ENCODE data around the gene CLP1.

DNA sequence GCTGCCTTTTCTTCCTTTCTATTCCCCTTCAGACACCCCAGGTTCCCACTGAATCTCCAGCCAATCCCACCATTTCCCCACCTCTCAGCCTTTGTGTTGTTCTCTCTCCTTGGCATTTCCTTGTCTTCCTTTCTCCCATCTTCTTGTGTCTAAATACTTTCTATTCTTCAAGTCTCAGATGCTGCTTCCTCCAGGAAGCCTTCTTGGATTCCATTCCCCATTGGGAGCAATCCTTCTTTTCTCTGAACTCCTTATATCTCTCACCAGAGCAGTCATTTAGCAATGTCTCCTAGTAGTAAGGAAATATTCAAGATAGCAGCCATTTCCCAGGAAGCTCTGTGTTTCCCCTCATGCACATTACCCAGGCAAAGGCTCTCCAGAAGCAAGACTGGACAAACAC lies 23.3 kb upstream of the CLP1 start:
- TF ChIP-seq, protein P1, sequence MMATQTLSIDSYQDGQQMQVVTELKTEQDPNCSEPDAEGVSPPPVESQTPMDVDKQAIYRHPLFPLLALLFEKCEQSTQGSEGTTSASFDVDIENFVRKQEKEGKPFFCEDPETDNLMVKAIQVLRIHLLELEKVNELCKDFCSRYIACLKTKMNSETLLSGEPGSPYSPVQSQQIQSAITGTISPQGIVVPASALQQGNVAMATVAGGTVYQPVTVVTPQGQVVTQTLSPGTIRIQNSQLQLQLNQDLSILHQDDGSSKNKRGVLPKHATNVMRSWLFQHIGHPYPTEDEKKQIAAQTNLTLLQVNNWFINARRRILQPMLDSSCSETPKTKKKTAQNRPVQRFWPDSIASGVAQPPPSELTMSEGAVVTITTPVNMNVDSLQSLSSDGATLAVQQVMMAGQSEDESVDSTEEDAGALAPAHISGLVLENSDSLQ (IDR thresholded peaks at IDR 0.05) = no peak
- TF ChIP-seq SUZ12 (IDR thresholded peaks at IDR 0.05) = no peak
- no peak for TF ChIP-seq FOXA1 (IDR thresholded peaks at IDR 0.05)
- no peak for TF ChIP-seq ARNT (IDR thresholded peaks at IDR 0.05)
- TF ChIP-seq BHLHE40 (IDR thresholded peaks at IDR 0.05; ENCODE audit: borderline replicate concordance) = no peak
